ENCODE measurements around the gene ABCA5. TPM values are rescaled to one million over a fixed set of nuclear protein-coding genes. Genes with fewer than 3 reads are reported as not detected.
"Not testable (repeated sequence)": the region's sequence is repeated elsewhere in the genome, so short reads cannot be mapped to it uniquely, and the experiment has no call there.

The ABCA5 gene
- polyA plus RNA-seq, 1 donor, result 25.2 TPM

- no peak for DNase-seq (ENCODE audit: low read depth)
Observed at GRCh38 chr17:69213059-69213813, 113.7 kb downstream of the ABCA5 start.

- DNase-seq (ENCODE audit: low read depth), result no peak
Observed at GRCh38 chr17:69208640-69209039, 118.3 kb downstream of the ABCA5 start.

GRCh38 chr17:69207151-69207550, 119.8 kb downstream of the ABCA5 start:
- no peak for DNase-seq (ENCODE audit: low read depth)

- DNase-seq (ENCODE audit: low read depth), result no peak
Observed at GRCh38 chr17:69198238-69198637, 128.7 kb downstream of the ABCA5 start.

GRCh38 chr17:69196105-69196653, 130.8 kb downstream of the ABCA5 start:
- not testable (repeated sequence) for DNase-seq (ENCODE audit: low read depth)

Other genes starting within 250 kb of the ABCA5 start
- 15.5 TPM for gene ABCA6, start 185.2 kb downstream of the ABCA5 start, polyA plus RNA-seq (ENCODE audit: insufficient read length)
- 9.5 TPM for gene ABCA10, start 98.3 kb downstream of the ABCA5 start, polyA plus RNA-seq (ENCODE audit: insufficient read length)
- gene MAP2K6, start 87.6 kb upstream of the ABCA5 start, polyA plus RNA-seq (ENCODE audit: insufficient read length), result 16.4 TPM